PFSK-1 (cell line): ENCODE data around the gene STK35.

Experiments
- POLR2AphosphoS5 ChIP-seq: IDR thresholded peaks from 2 replicates; pipeline ENCODE4 v1.6.1; 2012; ENCODE audit warnings: low read depth, mild to moderate bottlenecking, control low read depth, low read length, moderate library complexity
- REST ChIP-seq, 2 experiments: IDR thresholded peaks; 2 replicates each; pipeline versions ENCODE4 v1.6.1 to v1.8.0; 2011 to 2012; ENCODE audit warnings: low read depth in 2 of 2, low read length in 2 of 2, control low read depth in 1 of 2, inconsistent platforms in 1 of 2, mild to moderate bottlenecking in 1 of 2, moderate library complexity in 1 of 2; ENCODE audit not compliant: insufficient read depth in 1 of 2

- TF ChIP-seq REST (IDR thresholded peaks at IDR 0.05; ENCODE audit: insufficient read depth in 1 of 2, low read depth in 2 of 2, low read length in 2 of 2) (no peak), POLR2AphosphoS5 (no peak)
Observed at GRCh38 chr20:2101057-2101864, at the start of gene STK35.
